ENCODE data around the gene ADCY3.

DNA sequence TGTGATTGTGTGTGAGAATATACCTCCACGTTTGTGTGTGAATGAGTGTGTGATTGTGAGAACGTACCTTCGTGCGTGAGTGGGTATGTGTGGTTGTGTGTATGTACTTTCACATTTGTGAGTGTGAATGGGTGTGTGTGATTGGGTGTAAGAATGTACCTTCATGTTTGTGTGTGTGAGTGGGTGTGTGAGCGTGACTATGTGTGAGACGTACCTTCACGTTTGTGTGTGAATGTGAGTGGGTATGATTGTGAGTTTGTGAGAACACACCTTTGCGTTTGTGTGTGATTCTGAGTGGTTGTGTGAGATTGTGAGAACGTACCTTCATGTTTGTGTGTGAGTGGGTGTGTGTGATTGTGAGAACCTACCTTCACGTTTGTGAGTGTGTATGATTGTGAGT lies 5.8 kb upstream of the ADCY3 start:
- TF ChIP-seq, protein P1, sequence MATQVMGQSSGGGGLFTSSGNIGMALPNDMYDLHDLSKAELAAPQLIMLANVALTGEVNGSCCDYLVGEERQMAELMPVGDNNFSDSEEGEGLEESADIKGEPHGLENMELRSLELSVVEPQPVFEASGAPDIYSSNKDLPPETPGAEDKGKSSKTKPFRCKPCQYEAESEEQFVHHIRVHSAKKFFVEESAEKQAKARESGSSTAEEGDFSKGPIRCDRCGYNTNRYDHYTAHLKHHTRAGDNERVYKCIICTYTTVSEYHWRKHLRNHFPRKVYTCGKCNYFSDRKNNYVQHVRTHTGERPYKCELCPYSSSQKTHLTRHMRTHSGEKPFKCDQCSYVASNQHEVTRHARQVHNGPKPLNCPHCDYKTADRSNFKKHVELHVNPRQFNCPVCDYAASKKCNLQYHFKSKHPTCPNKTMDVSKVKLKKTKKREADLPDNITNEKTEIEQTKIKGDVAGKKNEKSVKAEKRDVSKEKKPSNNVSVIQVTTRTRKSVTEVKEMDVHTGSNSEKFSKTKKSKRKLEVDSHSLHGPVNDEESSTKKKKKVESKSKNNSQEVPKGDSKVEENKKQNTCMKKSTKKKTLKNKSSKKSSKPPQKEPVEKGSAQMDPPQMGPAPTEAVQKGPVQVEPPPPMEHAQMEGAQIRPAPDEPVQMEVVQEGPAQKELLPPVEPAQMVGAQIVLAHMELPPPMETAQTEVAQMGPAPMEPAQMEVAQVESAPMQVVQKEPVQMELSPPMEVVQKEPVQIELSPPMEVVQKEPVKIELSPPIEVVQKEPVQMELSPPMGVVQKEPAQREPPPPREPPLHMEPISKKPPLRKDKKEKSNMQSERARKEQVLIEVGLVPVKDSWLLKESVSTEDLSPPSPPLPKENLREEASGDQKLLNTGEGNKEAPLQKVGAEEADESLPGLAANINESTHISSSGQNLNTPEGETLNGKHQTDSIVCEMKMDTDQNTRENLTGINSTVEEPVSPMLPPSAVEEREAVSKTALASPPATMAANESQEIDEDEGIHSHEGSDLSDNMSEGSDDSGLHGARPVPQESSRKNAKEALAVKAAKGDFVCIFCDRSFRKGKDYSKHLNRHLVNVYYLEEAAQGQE (IDR thresholded peaks at IDR 0.05; ENCODE audit: low read depth) = no peak
- TF ChIP-seq, protein P2, sequence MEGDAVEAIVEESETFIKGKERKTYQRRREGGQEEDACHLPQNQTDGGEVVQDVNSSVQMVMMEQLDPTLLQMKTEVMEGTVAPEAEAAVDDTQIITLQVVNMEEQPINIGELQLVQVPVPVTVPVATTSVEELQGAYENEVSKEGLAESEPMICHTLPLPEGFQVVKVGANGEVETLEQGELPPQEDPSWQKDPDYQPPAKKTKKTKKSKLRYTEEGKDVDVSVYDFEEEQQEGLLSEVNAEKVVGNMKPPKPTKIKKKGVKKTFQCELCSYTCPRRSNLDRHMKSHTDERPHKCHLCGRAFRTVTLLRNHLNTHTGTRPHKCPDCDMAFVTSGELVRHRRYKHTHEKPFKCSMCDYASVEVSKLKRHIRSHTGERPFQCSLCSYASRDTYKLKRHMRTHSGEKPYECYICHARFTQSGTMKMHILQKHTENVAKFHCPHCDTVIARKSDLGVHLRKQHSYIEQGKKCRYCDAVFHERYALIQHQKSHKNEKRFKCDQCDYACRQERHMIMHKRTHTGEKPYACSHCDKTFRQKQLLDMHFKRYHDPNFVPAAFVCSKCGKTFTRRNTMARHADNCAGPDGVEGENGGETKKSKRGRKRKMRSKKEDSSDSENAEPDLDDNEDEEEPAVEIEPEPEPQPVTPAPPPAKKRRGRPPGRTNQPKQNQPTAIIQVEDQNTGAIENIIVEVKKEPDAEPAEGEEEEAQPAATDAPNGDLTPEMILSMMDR (IDR thresholded peaks at IDR 0.05 in 2 of 3, conservative IDR thresholded peaks at IDR 0.05 in 1 of 3; ENCODE audit: borderline replicate concordance in 1 of 3, insufficient read depth in 1 of 3, low read depth in 2 of 3, low read length in 2 of 3) = no peak
- TF ChIP-seq, protein P3, sequence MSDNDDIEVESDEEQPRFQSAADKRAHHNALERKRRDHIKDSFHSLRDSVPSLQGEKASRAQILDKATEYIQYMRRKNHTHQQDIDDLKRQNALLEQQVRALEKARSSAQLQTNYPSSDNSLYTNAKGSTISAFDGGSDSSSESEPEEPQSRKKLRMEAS (IDR thresholded peaks at IDR 0.05) = no peak
- TF ChIP-seq TCF7L2 (IDR thresholded peaks at IDR 0.05; ENCODE audit: borderline replicate concordance, extremely low read depth, insufficient read depth, insufficient read length) (no peak), SRF (IDR thresholded peaks at IDR 0.05; ENCODE audit: low read depth) (no peak), SP1 (IDR thresholded peaks at IDR 0.05; ENCODE audit: low read depth) (no peak), JUND (IDR thresholded peaks at IDR 0.05) (no peak), POLR2AphosphoS5 (IDR thresholded peaks at IDR 0.05; ENCODE audit: low read depth, low read length) (no peak)

Measured in HCT116 (cell line).